ENCODE measurements around the gene COMMD8. TPM values are rescaled to one million over a fixed set of nuclear protein-coding genes. Genes with fewer than 3 reads are reported as not detected.

Gene COMMD8
- 7.0 and 13.8 TPM in 2 replicates for total RNA-seq (ENCODE audit: low replicate concordance)

GRCh38 chr4:47463235-47463956 is at the start of gene COMMD8:
Gene COMMD8, minus strand, starts transcription at chr4:47463702. Its CDS starts 51 bp downstream, at chr4:47463651.

GRCh38 chr4:47485047-47485692 is 21.7 kb upstream of the COMMD8 start, which contains the start of gene ATP10D:
Gene ATP10D, plus strand, starts transcription at chr4:47485275. Its CDS starts 27,266 bp downstream, at chr4:47512541.

Other genes starting within 250 kb of the COMMD8 start
- gene ATP10D, start 21.6 kb upstream of the COMMD8 start, total RNA-seq (ENCODE audit: low replicate concordance) = 21.1 and 34.3 TPM in 2 replicates

All from smooth muscle cell of the coronary artery (primary cell).